Measurements from ENCODE around the gene DTNBP1.

The DTNBP1 gene

DNA sequence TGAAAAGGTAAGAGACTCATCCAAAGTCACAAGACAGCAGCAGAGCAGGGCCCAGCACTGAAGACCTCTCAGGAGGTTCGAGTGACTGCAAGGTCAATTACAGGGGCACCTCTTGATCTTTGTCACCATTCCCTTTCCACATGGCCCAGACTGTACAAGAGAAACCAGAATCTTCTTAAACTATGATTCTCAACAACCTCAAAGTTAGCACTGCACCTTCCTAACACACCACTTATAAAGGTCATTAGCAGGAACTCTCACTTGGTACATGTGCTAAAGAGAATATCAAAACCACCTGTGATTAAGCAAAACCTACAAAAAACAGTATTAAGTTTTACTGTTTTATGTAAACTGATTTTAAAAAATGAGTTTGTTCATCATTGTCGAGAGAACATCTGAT is 70.2 kb downstream of the DTNBP1 start:
- DNase-seq (ENCODE audit: low read depth in 2 of 2), result no peak

DNA sequence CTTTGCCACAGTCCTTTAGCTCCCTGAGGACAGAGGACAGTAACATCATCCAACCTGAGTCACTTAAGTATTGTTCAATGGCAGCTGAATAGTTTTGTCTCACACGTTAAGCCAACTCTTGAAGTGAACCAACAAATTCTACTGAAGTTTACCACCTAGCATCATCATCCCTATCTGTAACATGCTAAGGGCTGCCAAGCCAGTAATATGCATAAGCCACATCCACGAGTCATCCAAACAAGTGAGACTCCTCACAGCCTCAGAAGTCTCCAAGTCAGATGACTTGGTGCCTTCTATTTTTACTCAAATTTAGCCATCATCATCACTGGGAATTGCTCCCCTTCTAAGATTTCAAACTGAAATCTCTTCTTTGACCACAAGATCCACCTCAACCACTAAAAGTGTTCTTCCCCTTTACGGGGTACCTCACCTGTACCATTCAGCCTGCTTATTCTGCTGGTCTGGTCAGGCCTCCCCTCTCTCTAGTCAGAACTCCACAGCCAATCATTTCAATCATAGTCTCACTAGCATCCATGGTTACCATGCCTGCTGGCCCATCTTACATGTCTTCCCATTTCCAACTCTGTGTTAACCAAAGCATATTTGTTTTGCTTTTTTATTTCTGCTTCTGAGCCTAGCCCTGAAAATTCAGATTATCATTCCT is 73.7 kb downstream of the DTNBP1 start:
- no peak for DNase-seq (ENCODE audit: low read depth in 2 of 2)

DNA sequence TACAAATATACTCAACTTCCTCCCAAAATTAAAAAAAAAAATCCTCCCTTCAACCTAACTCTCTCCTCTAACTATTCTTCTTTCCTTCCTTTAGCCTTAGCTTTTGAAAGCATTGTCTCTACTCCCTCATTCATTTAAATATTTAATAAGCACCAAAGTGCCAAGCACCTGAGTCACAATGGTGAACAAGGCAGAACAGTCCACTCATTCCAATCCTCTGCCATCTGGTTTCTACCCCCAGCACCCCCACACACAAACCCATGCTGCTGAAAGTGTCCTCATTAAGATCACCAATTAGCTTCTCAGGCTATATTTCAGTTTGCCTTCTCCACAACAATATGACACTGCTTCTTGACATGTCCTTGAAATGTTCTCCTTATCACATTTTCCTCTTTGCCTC is 76.3 kb downstream of the DTNBP1 start:
- no peak for DNase-seq (ENCODE audit: low read depth in 2 of 2)

DNA sequence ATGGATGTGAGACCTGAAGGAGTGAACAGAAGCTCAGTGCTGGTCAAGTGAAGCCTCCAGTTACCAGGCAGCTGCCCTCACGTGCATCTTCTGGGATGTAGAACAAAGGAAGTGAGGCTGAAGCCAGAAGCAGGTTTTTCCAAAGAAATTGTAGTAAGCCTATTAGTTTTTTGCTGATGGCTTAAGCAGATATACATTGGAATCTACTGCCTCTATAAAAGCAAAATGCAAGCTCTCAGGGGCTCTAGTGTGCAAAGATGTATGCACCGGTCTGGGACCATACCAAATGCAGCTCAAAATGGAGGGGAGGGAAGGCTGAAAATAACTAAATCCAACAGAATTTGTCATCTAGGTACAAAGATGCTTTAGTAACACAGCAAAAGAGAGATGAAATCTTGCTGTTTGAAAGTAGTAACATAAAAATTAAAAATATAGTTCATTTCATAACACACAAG is 77.0 kb downstream of the DTNBP1 start:
- DNase-seq (ENCODE audit: low read depth in 2 of 2), result no peak

DNA sequence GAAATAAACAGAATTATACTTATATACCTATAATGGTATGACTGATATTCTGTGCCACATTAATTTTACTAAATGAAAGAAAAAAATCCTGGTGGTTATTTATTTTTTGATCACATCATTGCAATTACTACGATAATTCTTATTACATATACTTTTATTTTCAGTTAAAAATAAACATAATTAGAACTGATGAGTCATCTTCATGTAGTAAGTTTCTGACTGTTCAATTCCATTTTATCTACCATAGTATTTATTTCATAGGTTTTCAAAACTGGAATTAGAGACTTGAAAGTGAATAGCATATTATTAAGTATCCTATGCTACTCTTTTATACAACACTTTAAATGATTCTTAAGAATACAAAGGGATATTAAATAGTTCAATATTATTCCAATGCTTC is 80.3 kb downstream of the DTNBP1 start:
- no peak for DNase-seq (ENCODE audit: low read depth in 2 of 2)

DNA sequence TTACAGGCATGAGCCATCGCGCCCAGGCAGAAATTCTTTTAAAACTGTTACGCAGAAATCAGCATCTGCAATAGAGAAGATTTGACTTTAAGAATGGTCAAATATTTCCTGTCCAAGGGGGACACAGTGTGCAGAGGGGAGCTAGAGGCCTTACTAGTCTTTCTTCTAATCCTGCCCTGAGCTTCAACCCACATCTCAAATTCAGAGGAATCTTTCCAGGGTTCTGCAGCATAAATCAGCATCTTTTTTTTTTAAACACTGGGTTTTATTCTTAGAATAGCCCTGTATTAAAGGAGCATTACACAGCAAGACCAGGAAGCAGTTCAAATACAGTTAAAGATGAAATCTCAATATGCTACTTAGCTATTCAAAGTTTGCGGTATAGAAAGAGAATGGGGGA is 81.1 kb downstream of the DTNBP1 start:
- no peak for DNase-seq (ENCODE audit: low read depth in 2 of 2)

DNA sequence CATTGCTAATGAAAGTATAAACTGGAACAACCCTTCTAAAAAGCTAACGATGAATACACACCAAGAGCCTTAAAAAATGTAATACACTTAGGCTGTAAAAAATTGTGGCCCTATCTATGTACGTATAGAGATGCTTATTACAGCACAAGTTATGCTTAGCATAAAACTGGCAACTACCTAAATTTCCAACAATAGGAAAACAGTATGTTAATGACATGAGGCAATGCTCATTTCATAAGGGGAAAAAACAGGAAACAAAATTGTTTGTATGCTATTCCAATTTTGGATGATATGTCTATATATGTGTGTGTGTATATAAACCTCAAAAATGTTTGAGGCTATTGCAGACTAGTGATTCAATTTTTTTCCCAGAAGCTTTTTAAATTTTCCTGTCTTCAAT is 82.5 kb downstream of the DTNBP1 start:
- no peak for DNase-seq (ENCODE audit: low read depth in 2 of 2)

DNA sequence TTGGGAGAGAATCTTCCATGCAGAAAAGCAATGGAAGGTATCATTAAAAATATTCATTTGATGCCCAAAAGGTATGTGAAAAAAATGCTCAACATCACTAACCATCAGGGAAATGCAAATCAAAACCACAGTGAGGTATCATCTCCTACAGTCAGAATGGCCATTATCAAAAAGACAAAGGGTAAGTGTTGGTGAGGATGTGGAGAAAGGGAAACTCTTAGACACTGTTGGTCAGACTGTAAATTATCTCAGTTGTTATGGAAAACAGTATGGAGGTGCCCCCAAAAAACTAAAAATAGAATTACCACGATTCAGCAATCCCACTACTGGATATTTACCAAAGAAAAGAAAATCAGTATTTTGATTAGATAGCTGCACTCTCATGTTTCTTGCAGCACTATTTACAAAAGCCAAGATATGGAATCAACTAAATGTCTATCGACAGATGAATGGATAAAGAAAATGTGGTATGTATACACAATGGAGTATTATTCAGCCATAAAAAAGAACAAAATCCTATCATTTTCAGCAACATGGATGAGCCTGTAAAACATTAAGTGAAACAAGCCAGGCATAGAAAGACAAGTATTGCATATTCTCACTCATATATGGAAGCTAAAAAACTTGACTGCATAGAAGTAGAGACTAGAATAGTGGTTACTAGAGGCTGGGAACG is 84.0 kb downstream of the DTNBP1 start:
- no peak for DNase-seq (ENCODE audit: low read depth in 2 of 2)

DNA sequence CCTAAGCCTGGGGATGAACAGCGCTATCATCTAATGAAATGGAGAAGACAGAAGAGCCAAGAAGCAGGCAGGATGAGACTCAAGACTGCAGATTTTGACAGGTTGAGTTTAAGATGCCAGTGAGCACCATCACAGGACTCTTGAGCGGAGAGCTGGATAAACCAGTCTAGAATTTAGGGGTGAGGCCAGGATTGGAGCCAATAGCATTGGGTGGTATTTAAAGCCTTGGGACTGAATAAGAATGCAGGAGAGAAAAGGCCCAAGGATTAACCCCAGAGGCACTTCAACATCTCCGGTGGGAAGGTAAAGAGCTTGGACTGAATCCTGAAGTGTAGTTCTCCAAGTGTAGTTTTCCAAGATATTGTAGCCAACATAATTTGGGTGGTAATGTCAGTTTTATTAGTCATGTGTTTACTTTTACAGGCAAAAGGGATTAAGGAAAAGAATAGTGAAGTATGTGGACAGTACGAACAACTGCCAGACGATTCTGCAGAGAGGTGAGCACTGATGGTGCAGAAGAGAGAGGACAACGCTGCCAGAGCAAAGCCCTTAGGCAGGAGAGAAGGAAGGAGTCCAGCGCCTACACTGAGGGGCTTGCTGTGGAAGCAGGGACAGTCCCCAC is 85.2 kb downstream of the DTNBP1 start:
- DNase-seq (ENCODE audit: low read depth in 2 of 2), result no peak

DNA sequence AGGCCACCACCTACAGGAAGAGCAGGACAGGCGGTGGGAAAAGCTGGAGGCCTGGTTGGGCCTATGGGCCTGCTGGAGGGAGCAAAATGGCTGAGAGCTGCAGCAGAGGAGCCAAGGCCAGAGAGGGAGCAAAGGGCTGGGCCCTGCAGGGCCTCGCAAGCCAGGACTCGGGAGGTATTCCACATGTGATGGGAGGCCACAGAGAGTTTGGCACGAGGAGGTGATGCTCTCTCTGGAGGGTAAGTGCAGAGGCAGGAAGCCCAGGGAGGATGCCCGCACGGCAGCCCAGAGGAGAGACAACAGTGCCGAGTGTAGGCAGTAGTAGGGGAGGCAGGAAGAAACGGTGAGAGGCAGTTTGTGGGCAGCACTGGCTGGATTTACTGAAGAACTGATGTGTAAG is 85.7 kb downstream of the DTNBP1 start:
- DNase-seq (ENCODE audit: low read depth in 2 of 2), result no peak

DNA sequence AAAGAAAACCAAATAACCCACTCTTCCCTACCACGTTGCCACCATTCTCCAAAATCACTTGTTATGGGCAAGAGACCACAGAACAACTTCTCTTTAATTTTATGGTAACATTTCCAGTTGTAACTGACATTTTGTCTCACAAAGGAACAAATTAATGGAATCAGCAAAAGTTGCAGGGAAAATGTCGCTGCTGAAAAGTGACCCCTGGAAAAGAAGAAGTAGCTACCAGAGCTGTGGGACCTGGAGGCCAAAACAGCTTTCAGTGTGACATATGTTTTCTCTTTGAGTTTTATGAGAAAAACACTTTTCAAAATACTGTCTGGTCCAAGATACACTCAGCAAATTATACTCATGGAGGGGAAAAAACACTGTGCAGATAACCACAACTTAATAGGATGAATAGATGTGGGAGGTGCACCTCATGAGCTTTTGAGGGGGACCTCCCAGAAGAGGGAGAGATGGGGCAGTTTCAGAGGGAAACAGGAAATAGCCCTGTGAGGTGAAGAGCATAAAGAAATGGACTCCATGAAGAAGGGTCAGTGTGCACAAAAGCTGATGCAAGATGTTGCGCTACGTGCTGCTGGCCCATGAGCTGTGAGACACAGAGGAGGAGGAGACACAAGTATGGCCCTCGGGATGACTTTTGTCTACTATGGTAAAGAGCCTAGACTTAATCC is 87.3 kb downstream of the DTNBP1 start:
- DNase-seq (ENCODE audit: low read depth in 2 of 2), result no peak

DNA sequence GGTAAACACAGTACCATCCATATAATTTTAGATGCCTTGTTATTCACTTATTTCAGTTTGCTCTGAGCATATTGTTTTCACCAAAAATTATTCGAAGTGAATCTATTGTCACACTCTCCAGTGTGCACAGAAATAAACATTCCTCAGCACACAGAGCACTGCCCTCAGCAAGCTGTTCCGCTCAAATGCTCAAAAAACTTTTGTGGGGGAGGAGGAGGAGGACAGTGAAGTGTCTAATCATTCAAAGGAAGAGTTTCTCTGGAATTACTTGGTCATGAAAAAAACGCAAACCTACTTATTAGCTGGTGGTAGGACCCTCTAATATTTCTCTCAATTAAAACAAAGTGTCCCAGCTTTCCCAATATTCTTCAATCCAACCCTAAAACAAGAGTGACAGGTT is 88.3 kb downstream of the DTNBP1 start:
- DNase-seq (ENCODE audit: low read depth in 2 of 2), result no peak

DNA sequence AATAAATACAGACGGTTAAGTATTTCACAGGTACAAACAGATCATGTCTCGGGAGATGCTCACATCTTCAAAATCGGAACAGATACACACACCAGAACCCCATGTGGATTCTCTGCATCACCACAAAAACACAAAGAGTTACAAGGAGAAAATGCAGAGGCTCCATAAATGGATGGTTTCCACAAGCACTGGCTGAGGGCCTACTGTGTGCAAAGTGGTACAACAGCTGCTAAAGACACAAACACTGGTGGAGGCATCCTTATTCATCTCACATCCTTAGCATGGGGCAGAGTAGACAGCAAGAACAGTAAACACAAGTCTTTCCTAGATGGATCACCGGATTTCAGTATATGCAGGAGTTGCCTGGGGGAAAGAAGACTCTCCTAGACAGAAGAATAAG is 88.8 kb downstream of the DTNBP1 start:
- DNase-seq (ENCODE audit: low read depth in 2 of 2), result no peak

DNA sequence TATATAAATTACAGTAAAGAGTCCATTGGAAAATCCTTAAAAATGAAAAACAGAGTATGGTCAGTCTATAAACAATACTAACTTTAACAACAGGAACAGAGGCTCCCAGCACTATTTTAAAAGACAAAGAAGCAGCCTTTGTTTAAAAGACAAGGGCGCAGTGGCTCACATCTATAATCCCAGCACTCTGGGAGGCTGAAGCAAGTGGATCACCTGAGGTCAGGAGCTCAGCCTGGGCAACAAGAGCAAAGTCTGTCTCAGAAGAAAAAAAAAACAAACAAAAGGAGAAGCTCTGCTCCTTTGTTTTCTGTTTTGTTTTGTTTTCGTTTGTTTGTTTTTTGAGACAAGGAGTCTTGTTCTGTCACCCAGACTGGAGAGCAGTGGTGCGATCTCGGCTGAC is 89.4 kb downstream of the DTNBP1 start:
- DNase-seq (ENCODE audit: low read depth in 2 of 2), result no peak

DNA sequence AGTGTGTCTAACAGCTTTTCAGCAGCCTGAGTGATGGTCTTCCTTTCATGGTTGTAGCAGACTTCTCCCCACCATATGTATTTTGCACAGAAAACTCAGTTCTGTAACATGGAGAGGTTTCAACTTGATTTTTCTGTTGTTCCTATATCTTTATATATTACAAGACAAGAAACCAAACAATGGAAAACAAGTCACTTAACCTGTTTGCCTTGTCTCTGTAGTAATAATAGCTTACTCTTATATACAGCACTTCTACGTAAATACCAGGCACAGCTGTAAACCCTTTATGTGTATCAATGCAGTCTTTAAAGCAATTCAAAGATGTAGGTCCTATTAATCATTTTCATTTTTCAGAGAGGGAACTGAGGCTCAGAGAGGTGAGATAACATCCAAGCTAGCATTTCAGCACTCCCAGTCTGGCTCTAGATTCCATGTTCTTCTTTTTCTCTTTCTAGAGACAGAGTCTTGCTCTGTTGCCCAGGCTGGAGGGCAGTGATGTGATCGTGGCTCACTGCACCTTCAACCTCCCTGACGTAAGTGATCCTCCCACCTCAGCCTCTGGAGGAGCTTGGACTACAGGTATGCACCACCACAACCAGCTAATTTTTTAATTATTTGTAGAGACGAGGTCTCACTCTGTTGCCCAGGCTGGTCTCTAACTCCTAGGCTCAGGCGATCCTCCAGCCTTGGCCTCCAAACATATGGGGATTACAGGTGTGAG is 90.4 kb downstream of the DTNBP1 start:
- DNase-seq (ENCODE audit: low read depth in 2 of 2), result no peak

DNA sequence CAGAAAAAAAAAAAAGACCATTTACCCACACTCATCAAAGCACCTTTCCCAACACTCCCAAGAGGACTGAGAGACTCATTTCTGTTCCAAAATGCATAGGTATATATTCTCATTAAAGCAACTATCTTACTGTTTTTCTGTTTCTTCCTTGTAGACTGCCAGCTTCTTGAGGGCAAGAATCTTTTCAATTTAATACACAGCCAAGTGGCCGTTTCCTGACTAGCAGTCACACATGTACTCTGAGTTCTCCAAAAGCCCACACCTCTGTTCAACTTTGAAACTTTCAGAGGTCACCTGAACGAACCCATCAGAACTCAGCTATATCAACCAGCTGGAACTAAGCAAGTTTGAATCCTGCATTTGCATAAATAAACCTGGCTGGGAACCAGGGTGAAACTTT is 92.7 kb downstream of the DTNBP1 start:
- DNase-seq (ENCODE audit: low read depth in 2 of 2), result no peak

DNA sequence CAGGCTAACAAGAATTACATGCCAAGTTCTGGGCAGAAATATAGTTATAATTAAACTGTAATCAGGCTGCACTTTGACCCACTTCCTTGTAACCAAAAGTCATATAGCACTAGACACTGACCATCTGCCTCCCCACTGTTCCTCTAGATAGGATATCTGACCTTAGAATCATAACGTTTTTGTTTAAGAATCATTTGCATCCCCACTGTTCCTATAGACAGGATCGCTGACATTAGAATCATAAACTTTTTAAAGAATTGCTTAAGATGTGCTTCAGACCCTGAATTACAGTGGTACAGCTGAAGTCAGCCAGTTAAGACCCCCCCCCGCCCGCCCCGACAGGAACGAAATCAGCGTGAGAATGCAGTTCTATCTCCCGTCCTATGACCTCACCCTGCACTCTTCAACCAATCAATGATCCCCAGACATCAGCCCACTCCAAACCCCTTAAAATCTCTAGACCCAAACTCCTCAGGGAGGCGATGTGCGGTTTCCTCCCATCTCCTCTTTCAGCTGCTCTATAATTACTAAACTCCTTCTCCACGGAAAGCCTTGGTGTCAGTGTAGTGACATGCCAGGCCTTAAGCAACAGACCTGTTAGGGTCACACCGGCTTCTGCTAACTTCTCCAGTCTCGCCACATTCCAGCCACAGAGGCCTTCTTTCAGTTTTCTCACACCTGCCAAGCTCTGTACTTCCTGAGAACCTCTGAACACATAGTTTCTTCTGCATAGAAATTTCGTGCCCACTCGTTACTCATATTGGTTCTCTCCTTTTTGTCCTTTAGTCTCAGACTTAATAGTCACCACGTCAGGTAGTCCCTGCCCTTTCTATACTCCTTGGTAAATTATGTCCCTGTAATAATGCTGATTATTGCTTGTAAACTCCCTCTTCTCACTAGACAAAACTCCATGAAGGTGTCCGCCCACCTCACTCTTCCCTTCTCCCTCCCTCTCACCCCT is 93.5 kb downstream of the DTNBP1 start:
- no peak for DNase-seq (ENCODE audit: low read depth in 2 of 2)

DNA sequence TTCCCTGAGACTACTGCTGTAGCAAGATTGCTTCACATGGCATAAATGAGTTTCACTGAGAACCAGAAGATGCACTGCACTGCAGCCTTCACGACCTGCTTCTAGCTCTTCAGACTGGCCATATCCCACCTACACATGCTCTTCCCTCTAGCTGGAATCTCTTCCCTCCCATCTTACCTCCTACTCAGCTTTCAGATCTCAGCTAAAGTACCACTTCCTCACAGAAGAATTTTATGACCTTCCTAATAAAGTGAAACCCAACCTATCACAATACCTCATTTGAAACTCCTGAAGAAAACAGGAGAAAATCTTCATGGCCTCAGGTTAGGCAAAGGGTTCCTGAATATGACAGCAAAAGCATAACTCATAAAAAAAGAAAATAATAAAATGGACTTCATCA is 99.9 kb downstream of the DTNBP1 start:
- DNase-seq (ENCODE audit: low read depth in 2 of 2), result no peak

DNA sequence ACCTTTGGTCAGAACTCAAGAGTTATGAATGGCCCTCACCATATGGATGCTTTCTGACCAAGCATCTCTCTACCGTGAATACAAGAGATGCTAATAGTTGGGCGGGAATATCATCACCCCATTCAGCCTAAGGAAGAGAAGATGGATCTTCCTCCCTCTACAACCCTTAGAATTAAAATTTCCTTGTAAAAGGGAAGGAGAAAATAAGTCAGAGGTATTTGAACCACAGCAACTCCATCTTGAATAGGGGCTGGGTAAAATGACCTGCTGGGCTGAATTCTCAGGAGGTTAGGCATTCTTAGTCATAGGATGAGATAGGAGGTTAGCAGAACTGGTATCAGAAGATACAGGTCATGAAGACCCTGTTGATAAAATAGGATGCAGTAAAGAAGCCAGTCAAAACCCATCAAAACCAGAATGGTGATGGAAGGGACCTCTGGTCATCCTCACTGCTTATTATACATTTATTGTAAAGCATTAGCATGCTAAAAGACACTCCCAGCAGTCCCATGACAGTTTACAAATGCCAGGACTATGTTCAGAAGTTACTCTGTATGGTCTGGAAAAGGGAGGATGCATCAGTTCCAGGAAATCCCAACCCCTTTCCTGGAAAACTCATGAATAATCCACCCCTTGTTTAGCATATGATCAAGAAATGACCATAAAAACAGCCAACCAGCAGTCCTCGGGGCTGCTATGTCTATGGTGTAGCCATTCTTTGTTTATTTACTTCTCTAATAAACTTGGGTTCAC is 101.2 kb downstream of the DTNBP1 start:
- no peak for DNase-seq (ENCODE audit: low read depth in 2 of 2)

DNA sequence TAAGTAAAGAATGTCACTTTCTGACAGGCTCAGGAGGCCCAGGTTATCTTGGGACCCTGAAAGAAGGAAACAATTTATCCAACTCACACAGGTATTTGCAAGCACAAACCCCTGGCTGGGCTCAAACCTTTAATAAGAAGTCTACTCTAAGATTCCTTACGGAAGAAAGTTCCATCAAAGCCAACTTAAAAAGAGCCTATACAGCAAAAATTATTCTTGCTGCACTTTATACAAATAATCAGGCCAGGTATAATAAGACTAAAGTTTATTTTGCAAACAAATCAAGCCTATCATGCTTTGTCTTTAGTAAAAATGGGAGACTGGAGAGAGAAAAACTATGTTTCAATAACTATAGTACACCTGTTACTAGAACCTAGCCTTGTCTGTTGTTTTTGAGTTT is 102.1 kb downstream of the DTNBP1 start:
- no peak for DNase-seq (ENCODE audit: low read depth in 2 of 2)
